Left ventricle myocardium inferior (tissue), 1 donor: ENCODE measurements around the gene IPPK. TPM values are rescaled to one million over a fixed set of nuclear protein-coding genes. Genes with fewer than 3 reads are reported as not detected.

Experiments used
- DNase-seq: peaks from one replicate; pipeline ENCODE4 v3.0.0-alpha.2; 2020
- H3K27ac ChIP-seq: fragments of 200-600 bp; replicated peaks from 2 replicates; pipeline ENCODE4 v1.8.0; 2021
- H3K27me3 ChIP-seq: fragments of 200-600 bp; 2 replicates; pipeline ENCODE4 v1.8.0; 2021; ENCODE audit warnings: low read depth
- H3K36me3 ChIP-seq: fragments of 200-600 bp; 2 replicates; pipeline ENCODE4 v1.8.0; 2021
- H3K4me1 ChIP-seq: fragments of 200-600 bp; 2 replicates; pipeline ENCODE4 v1.8.0; 2021
- H3K4me3 ChIP-seq: fragments of 200-600 bp; 2 replicates; pipeline ENCODE4 v1.8.0; 2021; ENCODE audit warnings: mild to moderate bottlenecking, moderate library complexity
- H3K9me3 ChIP-seq: fragments of 200-600 bp; replicated peaks from 2 replicates; pipeline ENCODE4 v1.8.0; 2021
- intact Hi-C: fragments of 100-400 bp; cut with micrococcal nuclease; formaldehyde crosslinking; loops from one replicate; pipeline ENCODE4 v1.11.0; 2022
- total RNA-seq: library from RNA; stranded (reverse); fragmentation: NEBNext Ultra II Directional; extraction: Animal tissue kit (Norgen Biotek cat#: 25700); gene quantifications from one replicate; pipeline ENCODE4 v1.2.1, GENCODE V29; 2021
- TF ChIP-seq, protein P1 (sequence below): fragments of 200-600 bp; IDR thresholded peaks from 2 replicates; pipeline ENCODE4 v1.8.0; 2021; ENCODE audit warnings: antibody characterized with exemption, mild to moderate bottlenecking, borderline replicate concordance
- donor health status: DM: no; HTN: yes; CAD: no; lungs with severe emphysema.

Gene IPPK
- total RNA-seq, 1 donor from 2014 or later, result 7.3 TPM

DNA sequence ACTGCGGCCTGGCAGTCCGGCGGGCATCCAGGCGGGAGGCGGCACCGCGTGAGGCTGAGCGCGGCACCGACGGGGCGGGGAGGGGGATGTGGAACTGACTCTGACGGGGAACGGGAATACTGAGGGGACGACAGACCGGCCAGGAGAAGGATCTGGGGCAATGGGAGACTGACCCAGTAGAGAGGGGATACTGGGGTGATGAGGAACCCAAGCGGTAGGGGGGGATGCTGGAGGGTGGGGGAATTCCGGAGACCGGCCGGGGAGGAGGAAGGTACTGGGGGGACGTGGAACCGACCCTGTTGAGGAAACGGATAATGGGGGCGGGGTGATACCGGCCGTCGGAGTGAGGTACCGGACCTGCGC lies 423 bp downstream of the IPPK start:
- H3K27ac ChIP-seq, result peak overlapping the region; percentile 98
- H3K9me3 ChIP-seq, result no peaks in the 10 kb centered on the region
- H3K27me3 ChIP-seq, result no peaks in the 10 kb centered on the region
- no peak for DNase-seq
- H3K36me3 ChIP-seq, result peaks cover 10% of the 10 kb centered on the region
- intact Hi-C loops, result no loop called here
- peak overlapping the region; percentile 91 for H3K4me3 ChIP-seq
- peaks cover 70% of the 10 kb centered on the region for H3K4me1 ChIP-seq
- TF ChIP-seq, protein P1, sequence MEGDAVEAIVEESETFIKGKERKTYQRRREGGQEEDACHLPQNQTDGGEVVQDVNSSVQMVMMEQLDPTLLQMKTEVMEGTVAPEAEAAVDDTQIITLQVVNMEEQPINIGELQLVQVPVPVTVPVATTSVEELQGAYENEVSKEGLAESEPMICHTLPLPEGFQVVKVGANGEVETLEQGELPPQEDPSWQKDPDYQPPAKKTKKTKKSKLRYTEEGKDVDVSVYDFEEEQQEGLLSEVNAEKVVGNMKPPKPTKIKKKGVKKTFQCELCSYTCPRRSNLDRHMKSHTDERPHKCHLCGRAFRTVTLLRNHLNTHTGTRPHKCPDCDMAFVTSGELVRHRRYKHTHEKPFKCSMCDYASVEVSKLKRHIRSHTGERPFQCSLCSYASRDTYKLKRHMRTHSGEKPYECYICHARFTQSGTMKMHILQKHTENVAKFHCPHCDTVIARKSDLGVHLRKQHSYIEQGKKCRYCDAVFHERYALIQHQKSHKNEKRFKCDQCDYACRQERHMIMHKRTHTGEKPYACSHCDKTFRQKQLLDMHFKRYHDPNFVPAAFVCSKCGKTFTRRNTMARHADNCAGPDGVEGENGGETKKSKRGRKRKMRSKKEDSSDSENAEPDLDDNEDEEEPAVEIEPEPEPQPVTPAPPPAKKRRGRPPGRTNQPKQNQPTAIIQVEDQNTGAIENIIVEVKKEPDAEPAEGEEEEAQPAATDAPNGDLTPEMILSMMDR, result no peak

DNA sequence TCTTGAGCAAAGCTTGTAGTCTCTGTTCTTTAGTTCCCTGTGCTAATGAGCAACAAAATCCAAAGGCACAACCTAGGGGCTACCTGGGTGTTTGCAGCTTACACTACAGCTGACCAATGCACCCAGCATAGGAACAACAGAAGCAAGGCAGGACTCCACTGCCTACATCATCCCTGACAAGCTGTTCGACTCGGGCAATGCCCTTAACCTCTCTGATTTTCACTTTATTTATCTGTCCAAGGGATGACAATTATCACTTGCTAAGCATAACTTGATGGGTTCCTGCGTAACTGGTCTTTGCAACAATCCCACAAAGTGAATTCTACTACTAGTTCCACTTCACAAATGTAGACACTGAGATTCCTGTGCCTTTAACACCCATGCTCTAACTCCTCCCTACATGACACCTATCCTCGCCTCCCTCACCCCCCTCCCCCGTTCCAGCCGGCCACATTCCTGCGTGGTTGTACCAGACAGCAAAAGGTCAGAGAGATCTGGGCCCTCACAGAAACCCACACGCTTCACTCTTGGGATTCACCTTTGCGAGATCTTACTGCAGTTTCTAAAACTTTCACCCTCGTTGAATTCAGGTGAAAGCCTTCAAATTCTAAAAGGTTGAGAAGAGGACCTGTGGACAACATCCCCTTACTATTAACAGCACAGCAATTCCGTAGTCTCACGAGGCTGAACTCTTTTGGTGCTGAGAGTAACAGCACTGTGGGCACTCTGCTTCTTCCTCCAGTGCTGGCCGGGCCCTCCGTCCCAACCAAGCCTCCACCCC lies 995 bp downstream of the IPPK start:
- intact Hi-C loops, result no loop called here
- peaks cover 10% of the 10 kb centered on the region for H3K36me3 ChIP-seq
- peaks cover 75% of the 10 kb centered on the region for H3K4me1 ChIP-seq
- peak overlapping the region; percentile 98 for H3K27ac ChIP-seq
- H3K27me3 ChIP-seq, result no peaks in the 10 kb centered on the region
- peak overlapping the region; percentile 91 for H3K4me3 ChIP-seq
- H3K9me3 ChIP-seq, result no peaks in the 10 kb centered on the region
- TF ChIP-seq, protein P1, result no peak
- peak; percentile 54 for DNase-seq

DNA sequence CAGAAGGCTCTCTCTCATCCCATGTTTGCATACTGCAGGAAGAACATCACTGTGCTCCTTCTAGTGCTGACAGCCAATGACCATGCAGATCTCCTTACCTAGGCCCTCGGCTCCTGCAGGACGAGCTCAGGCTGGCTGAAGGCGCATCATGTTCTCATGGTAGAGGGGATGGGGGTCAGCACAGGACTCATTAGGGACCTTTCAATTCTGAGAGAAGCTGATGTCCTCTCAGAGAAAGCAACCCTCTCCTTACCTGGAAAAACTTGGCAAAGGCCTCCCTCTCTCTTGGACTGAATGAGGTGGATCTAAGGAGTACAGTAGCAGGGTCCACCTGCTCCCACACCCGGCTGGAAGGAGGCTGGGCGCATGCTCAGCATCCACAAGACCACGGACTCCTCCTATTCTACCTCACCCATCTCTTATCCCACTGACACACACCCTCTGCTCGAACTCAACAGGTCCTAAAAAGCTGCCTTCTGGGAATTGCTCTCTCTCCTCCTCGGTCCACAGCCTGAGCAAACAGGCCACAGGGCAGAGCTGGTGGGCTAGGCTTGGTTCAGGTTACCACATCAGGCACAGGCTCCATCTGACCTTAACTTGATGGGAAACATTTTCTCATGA lies 2.9 kb downstream of the IPPK start:
- peaks cover 10% of the 10 kb centered on the region for H3K36me3 ChIP-seq
- no peak overlapping the region for H3K4me3 ChIP-seq
- peaks cover 75% of the 10 kb centered on the region for H3K4me1 ChIP-seq
- H3K9me3 ChIP-seq, result no peaks in the 10 kb centered on the region
- intact Hi-C loops, result no loop called here
- no peak for DNase-seq
- H3K27ac ChIP-seq, result peak overlapping the region; percentile 58
- TF ChIP-seq, protein P1, result no peak
- no peaks in the 10 kb centered on the region for H3K27me3 ChIP-seq

DNA sequence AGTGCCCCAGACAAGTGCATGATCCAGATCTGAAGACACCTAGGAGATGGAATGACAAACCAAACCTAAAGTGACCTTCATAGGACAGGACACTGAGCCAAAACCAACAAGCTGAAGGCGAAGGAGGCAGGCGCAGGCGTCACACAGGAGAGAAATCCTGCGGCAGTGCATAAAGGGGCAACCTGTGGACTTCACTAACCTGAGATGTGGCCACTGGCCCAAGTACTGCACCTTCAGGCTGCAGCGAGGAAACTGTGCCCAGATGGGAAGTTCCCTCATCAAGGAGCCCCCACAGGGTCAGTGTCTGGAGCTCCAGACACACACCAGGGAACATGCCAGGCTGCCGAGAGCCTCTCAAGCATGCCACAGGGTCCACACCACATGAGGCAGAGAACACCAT lies 3.7 kb downstream of the IPPK start:
- TF ChIP-seq, protein P1, result no peak
- H3K27ac ChIP-seq, result peak overlapping the region; percentile 58
- H3K4me3 ChIP-seq, result no peak overlapping the region

DNA sequence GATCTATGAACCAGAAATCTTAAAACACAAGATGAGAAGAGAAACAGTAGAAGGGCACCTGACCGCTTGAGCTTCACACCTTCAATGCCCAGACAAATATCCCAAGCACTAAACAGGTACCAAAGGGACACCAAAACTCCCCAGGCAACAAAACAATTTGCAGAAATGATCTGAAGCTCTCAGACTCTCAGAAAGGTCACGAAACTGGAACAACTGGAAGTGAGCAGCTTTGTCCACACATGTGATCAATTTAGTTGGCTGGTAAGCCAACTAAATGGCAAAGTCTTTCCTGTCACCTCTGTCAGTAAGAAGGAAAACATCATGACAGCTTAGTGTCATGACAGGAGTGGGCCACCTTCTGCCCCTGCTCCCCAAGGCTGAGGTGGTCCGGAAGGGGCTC lies 4.1 kb downstream of the IPPK start:
- Histone ChIP-seq H3K36me3 (peaks cover 10% of the 10 kb centered on the region), H3K27ac (peak overlapping the region; percentile 58), H3K27me3 (no peaks in the 10 kb centered on the region), H3K9me3 (no peaks in the 10 kb centered on the region), H3K4me1 (peaks cover 74% of the 10 kb centered on the region), H3K4me3 (no peak overlapping the region)
- TF ChIP-seq, protein P1, result no peak
- intact Hi-C loops, result no loop called here
- DNase-seq, result no peak

More for the DNA sequence above, 3.7 kb downstream of the IPPK start:
- H3K9me3 ChIP-seq, result no peaks in the 10 kb centered on the region
- H3K27me3 ChIP-seq, result no peaks in the 10 kb centered on the region
- H3K36me3 ChIP-seq, result peaks cover 10% of the 10 kb centered on the region
- intact Hi-C loops, result no loop called here
- peaks cover 75% of the 10 kb centered on the region for H3K4me1 ChIP-seq
- DNase-seq, result no peak
